Panc1 (cell line): ENCODE results near the gene SLC41A3. TPM values are rescaled to one million over a fixed set of nuclear protein-coding genes. Genes with fewer than 3 reads are reported as not detected.
"Not testable (repeated sequence)": the region's sequence is repeated elsewhere in the genome, so short reads cannot be mapped to it uniquely, and the experiment has no call there.

Source experiments
- ATAC-seq: fragments of 200-7000 bp; cut with Tn5 transposase; 2 replicates; pipeline ENCODE4 v1.9.1; 2020; ENCODE audit warnings: mild to moderate bottlenecking, moderate library complexity
- BruUV-seq: library from RNA; stranded (reverse); fragments of 400-500 nt; replicated peaks from 2 replicates; lab custom pipeline; 2021; lab: Mats Ljungman, UMichigan
- CTCF ChIA-PET: fragments of 300-600 bp; sonication (Branson Sonifier 250); formaldehyde crosslinking; loops from one replicate; lab custom pipeline; 2022; ENCODE audit warnings: antibody characterized with exemption; lab: Charles Lee
- POLR2A ChIA-PET: fragments of 300-600 bp; sonication (Branson Sonifier 250); formaldehyde crosslinking; loops from one replicate; lab custom pipeline; 2022; ENCODE audit warnings: antibody characterized with exemption; lab: Charles Lee
- DNase-seq: peaks from one replicate; pipeline ENCODE4 v3.0.0-alpha.2; 2010; ENCODE audit warnings: low read depth, low spot score
- H3K27ac ChIP-seq: 2 replicates; pipeline ENCODE4 v1.5.1; 2011; ENCODE audit warnings: mild to moderate bottlenecking, low read length, inconsistent platforms
- H3K27me3 ChIP-seq: fragments of 200-500 bp; sonication (Bioruptor generic); 2 replicates; pipeline ENCODE4 v1.6.0; 2014; ENCODE audit warnings: low read length, inconsistent platforms; ENCODE audit not compliant: control insufficient read depth, insufficient read depth
- H3K36me3 ChIP-seq: fragments of 200-500 bp; sonication (Bioruptor generic); 2 replicates; pipeline ENCODE4 v1.5.1; 2014; ENCODE audit warnings: inconsistent platforms, mild to moderate bottlenecking, low read length, moderate library complexity; ENCODE audit not compliant: control insufficient read depth, insufficient read depth
- H3K4me1 ChIP-seq: 2 replicates; pipeline ENCODE4 v1.5.1; 2011; ENCODE audit warnings: inconsistent platforms, mild to moderate bottlenecking, low read length, moderate library complexity; ENCODE audit not compliant: control insufficient read depth, insufficient read depth
- H3K4me3 ChIP-seq, 2 experiments: 2 replicates each; pipeline ENCODE4 v1.5.1; 2011 to 2012; ENCODE audit warnings: low read depth in 2 of 2, low read length in 2 of 2, mild to moderate bottlenecking in 2 of 2, inconsistent platforms in 1 of 2, moderate library complexity in 1 of 2
- H3K9me3 ChIP-seq: fragments of 200-500 bp; sonication (Bioruptor generic); 2 replicates; pipeline ENCODE4 v1.5.1; 2014; ENCODE audit warnings: low read depth, mild to moderate bottlenecking, inconsistent platforms, low read length, moderate library complexity; ENCODE audit not compliant: control insufficient read depth, insufficient read depth
- TCF7L2 ChIP-seq: IDR thresholded peaks from 2 replicates; pipeline ENCODE4 v1.6.1; 2011; ENCODE audit warnings: mild to moderate bottlenecking, low read depth, low read length, inconsistent platforms
- in situ Hi-C: cut with HindIII; loops from 2 replicates; pipeline ENCODE4 v1.10.0; 2016; ENCODE audit warnings: low sequenced_read_pairs, low pct_unique_long_range_greater_than_20kb
- intact Hi-C: fragments of 100-400 bp; cut with micrococcal nuclease; formaldehyde crosslinking; loops from one replicate; pipeline ENCODE4 v1.10.0; 2022; ENCODE audit not compliant: unreplicated experiment
- total RNA-seq: library from RNA; stranded (reverse); gene quantifications from one replicate; pipeline ENCODE4 v1.2.1, GENCODE V29; 2021; ENCODE audit not compliant: unreplicated experiment
- TF ChIP-seq, protein P1 (sequence below): fragments of 450-650 bp; IDR thresholded peaks from 2 replicates; pipeline ENCODE4 v1.5.1; 2017; ENCODE audit warnings: mild to moderate bottlenecking

SLC41A3 gene
- total RNA-seq, 1 experiment from 2014 or later: 39.0 TPM

- POLR2A ChIA-PET, H3K9me3 ChIP-seq, H3K4me1 ChIP-seq, H3K27ac ChIP-seq, BruUV-seq, CTCF ChIA-PET, H3K4me3 ChIP-seq, H3K36me3 ChIP-seq, in situ Hi-C loops, DNase-seq, ATAC-seq, intact Hi-C loops: not testable (repeated sequence)
- H3K27me3 ChIP-seq: peaks cover 24% of the 10 kb centered on the region
Measured at GRCh38 chr3:125976003-125976390, 107.9 kb downstream of the SLC41A3 start.

DNA sequence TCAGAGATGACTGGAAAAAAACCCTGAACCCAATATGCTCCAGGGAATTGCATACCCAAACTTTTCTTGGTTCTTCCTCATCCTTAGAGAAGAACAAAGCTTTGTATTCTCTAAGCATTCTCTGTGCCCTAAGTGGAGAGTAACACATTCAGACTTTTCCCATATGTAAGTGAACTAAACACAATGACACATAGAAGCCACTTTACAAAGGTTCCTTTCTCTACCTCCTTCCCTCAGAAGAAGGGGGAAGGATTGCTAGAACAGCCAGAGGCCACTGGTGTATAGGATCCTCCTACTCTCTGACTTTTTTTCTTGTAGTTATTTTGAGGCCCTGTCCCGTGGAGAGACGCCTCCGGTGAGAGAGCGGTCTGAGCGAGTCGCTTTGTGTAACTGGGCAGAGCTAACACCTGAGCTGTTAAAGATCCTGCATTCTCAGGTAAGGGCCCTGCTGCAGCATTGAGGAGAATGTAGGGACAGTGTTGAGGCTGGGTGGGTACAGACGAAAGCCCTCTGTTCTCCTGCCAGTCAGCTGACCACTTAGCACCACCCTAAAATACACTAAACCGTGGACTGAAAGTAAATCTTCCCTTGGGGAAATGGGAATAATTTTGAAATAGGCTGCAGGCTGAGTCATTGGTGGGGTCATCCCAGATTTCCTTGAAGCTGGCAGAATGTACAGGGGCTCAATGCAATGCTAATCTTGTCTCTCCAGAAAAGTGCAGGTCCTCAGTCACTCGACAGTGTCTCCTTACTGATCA lies 108.5 kb downstream of the SLC41A3 start:
- H3K36me3 ChIP-seq, ATAC-seq, H3K4me1 ChIP-seq, DNase-seq, intact Hi-C loops, CTCF ChIA-PET, H3K27ac ChIP-seq, POLR2A ChIA-PET, BruUV-seq, H3K9me3 ChIP-seq, in situ Hi-C loops, H3K4me3 ChIP-seq: not testable (repeated sequence)
- H3K27me3 ChIP-seq: peaks cover 25% of the 10 kb centered on the region

DNA sequence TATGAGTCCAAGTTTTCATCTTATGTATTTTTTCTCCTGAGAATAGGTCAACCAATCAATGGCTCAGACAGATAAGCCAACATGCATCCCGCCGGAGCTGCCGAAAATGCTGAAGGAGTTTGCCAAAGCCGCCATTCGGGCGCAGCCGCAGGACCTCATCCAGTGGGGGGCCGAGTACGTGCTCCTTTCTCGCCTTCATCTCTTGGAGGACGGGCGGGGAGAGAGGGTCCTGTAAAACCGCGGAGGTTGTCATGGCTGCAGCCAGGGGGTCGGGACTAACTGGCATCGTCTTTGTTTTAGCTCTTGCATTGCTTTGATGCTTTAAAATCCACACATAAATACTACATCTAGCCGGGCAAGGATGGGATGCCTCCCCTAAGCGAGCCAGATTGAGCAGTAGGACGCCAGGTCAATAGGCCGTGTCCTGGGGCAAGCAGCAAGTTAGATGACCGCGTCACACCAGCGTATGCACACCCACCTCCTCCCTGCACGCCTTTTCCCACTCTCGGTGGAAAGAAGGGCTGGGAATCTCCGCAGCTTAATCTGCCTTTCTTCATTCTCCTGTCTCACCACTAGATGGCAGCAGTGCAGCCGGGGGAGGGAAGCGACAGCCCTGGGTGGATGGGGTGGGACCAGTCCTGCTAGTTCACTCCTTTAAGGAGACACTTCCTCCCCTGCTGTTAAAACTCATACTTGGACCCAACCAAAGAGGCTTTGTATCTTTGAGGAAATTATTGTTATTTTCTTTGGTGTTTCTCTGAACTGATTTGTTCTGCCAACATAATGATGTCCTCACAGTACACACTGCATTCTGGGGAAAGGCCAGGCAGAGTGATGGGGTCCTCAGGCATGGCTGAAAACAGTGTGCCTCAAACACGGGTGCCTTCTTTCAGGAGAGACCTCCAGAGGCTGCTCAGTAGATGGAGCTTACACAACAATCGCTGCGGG lies 111.7 kb downstream of the SLC41A3 start:
- H3K27ac ChIP-seq, H3K4me1 ChIP-seq, H3K9me3 ChIP-seq, intact Hi-C loops, H3K36me3 ChIP-seq, POLR2A ChIA-PET, BruUV-seq, in situ Hi-C loops: not testable (repeated sequence)
- CTCF ChIA-PET: interaction anchor here (0.6 kb wide), 1 partner anchor 1525 kb away, joined by 3 read pairs; no protein-coding TSS in a partner anchor
- peak; percentile 28 for DNase-seq
- peak; percentile 31; the same call in 1 of the 2 replicates for TF ChIP-seq TCF7L2
- TF ChIP-seq, protein P1, sequence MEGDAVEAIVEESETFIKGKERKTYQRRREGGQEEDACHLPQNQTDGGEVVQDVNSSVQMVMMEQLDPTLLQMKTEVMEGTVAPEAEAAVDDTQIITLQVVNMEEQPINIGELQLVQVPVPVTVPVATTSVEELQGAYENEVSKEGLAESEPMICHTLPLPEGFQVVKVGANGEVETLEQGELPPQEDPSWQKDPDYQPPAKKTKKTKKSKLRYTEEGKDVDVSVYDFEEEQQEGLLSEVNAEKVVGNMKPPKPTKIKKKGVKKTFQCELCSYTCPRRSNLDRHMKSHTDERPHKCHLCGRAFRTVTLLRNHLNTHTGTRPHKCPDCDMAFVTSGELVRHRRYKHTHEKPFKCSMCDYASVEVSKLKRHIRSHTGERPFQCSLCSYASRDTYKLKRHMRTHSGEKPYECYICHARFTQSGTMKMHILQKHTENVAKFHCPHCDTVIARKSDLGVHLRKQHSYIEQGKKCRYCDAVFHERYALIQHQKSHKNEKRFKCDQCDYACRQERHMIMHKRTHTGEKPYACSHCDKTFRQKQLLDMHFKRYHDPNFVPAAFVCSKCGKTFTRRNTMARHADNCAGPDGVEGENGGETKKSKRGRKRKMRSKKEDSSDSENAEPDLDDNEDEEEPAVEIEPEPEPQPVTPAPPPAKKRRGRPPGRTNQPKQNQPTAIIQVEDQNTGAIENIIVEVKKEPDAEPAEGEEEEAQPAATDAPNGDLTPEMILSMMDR: peak; percentile 93
- peak; percentile 93 for ATAC-seq
- H3K4me3 ChIP-seq: peak overlapping the region; percentile 29 to 41
- peaks cover 16% of the 10 kb centered on the region for H3K27me3 ChIP-seq

DNA sequence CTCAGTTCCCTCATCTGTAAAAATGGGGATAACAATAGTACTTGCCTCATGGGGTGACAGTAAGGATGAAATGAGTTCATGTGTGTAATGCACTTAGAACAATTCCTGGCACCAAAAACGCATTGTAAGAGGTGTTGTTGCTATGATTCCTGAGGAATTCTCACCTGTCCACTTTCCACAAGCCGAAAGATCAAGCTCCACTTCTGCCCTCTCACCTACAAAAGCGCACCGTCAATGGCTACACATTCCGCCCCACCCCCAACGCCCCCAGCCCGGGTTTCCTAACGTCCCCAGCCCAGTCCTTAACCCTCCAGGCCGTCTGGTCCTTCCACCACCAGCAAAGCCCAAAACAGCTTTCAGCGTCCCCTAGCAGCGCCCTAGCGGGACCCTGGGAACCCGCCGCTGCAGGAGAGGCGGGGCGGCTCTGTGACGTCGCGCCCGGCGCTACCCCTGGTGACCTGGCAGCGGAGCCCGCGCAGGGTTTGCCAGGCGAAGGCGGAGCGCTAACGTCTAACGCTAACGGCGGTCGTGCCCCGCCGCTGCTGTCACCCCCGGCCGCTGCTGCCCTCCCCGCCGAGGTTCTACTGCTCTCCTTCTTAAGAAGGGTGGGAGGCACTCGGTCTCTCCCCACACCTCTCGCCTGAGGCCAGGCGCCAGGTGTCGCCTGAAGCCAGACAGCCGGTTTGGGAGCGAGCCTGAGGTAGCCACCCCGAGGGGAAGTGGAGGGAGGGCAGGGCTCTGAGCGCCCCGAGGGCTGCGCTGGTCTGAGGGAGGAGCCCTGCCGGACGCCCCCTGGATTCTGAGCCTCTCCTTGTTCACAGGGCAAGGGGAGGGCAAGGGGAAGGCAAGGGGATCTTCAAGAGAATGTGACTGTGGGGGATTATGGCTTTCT lies 115.0 kb downstream of the SLC41A3 start, which contains the start of gene ROPN1B:
TSS of gene ROPN1B (plus strand) at position 478 of the 892 bp plus-strand sequence. CDS start 2,877 bp downstream, outside the sequence.
- H3K4me1 ChIP-seq, DNase-seq, H3K4me3 ChIP-seq, in situ Hi-C loops, POLR2A ChIA-PET, CTCF ChIA-PET, H3K36me3 ChIP-seq, H3K9me3 ChIP-seq, BruUV-seq, H3K27ac ChIP-seq, intact Hi-C loops: not testable (repeated sequence)
- peak; percentile 84 for ATAC-seq
- peaks cover 27% of the 10 kb centered on the region for H3K27me3 ChIP-seq

GRCh38 chr3:125968121-125968520 lies 115.8 kb downstream of the SLC41A3 start:
- CTCF ChIA-PET, in situ Hi-C loops: not testable (repeated sequence)

More at GRCh38 chr3:125968121-125968520, 115.8 kb downstream of the SLC41A3 start:
- H3K4me1 ChIP-seq, H3K27ac ChIP-seq, H3K9me3 ChIP-seq, POLR2A ChIA-PET, H3K4me3 ChIP-seq, ATAC-seq, BruUV-seq, DNase-seq, H3K36me3 ChIP-seq, intact Hi-C loops: not testable (repeated sequence)
- H3K27me3 ChIP-seq: peaks cover 29% of the 10 kb centered on the region
